GF-D8 (cell line): ENCODE results near the gene THBS4.

Experiments used
- DNase-seq: peaks from one replicate; lab custom pipeline; 2025; lab: John Stamatoyannopoulos, UW

The THBS4 gene

DNA sequence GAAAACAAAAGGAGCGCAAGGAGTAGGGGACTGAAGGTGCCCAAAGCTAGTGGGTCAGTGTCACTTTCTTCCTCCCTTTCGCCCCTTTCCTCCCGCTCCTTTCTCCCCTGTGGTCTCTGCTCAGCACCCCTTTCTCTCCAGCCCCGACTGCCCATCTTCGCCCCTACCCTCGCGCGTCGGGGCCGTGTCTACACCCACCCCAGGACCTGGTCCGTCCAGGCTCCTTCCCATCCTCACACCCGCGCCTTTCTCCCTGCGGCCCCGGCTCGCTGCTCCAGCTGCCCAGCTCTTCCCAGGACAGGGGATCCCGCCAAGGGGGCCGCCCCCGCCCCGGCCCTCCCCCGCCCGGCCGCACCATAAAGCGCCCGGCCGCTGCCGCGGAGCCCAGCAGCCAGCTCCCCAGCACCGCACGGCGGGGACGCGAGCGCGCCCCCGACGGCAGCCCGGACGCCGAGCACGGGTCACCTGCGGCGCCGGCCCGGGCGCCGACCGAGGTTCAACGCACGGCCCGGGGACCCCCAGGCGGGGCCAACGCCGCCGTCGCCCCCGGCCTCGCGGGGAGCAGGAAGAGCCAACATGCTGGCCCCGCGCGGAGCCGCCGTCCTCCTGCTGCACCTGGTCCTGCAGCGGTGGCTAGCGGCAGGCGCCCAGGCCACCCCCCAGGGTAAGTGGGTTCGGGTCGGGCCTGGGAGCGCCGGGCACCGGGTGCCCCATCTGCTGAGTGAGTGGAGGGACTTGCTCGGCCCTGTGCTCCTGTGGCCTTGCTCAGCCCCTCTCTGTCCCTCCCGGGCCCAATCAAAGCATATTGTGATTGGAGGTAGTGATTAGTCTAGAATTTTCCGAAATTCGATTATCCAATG lies at the start of gene THBS4:
Gene THBS4 (plus strand): TSS at position 387 of the 860 bp plus-strand sequence. CDS start 190 bp downstream, at position 577.
- no peak for DNase-seq

- DNase-seq, result no peak
Measured at GRCh38 chr5:79986260-79986659, 48.9 kb upstream of the THBS4 start.

- no peak for DNase-seq
Measured at GRCh38 chr5:79990205-79990597, 44.9 kb upstream of the THBS4 start.

GRCh38 chr5:79990598-79991507 lies 44.3 kb upstream of the THBS4 start, which contains the start of gene MTX3:
Gene MTX3 (minus strand): TSS chr5:79991262. CDS start chr5:79991238, 24 bp downstream.
- DNase-seq, result peak; percentile 4

DNA sequence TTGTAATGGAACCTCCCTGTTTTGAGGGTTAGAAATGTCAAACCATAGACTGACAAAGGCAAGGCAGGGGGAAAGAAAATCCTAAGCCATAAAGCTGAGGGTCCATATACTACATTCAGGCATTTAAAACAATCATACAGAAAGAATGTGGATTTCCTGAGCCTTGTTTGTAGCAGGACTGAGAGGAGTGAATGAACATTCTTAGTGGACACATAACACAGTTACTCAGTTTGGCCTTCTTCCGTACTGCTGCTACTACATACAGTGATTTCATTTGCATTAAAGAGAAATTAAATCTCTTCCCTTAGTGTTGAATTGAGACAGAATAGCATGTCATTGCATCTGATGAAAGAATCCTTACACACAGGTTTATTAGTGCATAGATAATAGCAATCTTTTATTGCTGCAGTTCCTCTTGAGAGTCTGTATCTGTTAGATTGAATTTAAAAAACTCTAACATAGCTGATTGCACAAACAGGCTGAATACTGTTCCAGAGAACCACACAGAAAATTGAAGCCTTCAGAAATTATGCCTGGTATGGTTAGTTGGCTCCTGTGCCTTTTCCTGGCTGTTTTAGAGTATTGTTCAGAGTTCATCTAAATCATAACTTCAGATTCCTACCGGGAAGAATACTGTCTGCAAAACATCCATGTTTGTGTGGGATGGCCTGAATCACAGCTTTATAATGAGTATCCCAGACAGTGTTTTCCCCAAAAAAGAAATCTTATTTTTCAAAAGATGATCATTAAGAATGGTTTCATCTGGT lies 42.1 kb upstream of the THBS4 start:
- no peak for DNase-seq

DNA sequence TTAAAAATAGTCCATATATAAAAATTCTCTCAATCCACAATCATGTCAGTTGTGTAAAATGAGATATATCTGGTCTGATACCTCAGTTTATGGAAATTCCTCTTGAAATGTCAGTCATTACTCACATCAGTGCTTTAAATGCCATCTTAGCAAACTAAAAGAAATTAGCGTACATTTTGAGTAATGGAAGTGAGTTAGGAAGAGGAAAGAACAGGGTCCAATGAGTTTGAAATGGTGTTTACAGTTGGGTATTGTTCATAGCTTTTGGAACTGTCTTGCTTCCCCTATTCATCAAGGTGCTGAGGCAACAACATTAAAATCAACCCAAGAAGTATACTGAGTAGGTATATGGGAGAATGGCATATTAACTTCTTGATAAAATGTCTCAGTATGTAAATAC lies 35.4 kb upstream of the THBS4 start:
- DNase-seq, result no peak

DNA sequence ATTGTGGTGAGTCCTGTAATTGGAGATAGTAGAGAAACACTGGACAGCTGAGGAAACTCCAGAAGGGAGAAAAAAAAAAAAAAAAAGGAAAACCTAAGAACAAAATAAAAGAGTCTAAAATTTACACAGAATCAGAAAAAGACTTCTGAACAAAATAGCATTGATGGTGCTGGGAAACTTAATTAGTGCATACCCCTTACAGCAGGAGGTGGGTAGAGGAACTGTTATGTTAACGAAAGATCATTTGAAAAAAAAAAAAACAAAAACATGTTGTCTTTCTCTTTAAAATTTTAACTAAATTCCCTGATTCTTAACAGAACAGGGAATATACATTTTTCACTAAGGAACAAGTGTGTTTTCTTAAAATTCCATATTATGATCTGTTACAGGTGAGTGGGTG lies 32.5 kb upstream of the THBS4 start:
- no peak for DNase-seq

DNA sequence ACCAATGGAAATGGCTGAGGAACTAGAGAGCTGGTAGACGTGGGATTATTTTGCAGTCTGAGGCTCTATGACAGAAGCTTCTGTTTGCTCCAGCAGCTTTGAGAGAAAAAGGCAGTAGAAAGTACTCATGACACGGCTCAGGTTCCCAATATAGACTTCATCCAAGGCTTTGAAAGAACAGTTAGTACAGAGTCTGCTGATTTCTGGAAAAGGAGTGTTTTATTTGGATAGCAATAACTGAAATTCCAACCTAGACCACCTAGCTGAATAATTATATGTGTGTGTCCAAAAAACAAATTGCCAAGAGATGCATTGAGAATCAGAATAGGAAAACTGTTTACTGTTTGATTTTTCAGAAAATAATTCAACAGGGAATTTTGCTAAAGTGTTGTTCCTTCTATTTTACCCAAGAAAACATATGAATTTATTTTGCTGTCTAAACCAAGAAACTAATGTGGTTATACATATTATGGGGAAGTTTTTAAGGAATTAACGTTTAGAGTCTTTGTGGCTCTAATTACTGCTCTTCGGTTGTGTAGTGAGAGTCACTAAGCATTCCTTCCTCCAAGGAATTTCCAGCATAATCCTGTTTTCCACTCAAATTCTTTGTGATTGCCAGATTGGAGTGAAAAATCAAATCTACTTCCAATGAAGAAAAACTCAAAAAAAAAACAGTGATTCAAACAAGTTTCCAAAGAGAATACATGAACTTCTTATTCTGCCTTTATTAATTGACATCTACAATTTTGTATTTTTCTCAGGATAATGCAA lies 26.0 kb upstream of the THBS4 start:
- DNase-seq, result no peak

DNA sequence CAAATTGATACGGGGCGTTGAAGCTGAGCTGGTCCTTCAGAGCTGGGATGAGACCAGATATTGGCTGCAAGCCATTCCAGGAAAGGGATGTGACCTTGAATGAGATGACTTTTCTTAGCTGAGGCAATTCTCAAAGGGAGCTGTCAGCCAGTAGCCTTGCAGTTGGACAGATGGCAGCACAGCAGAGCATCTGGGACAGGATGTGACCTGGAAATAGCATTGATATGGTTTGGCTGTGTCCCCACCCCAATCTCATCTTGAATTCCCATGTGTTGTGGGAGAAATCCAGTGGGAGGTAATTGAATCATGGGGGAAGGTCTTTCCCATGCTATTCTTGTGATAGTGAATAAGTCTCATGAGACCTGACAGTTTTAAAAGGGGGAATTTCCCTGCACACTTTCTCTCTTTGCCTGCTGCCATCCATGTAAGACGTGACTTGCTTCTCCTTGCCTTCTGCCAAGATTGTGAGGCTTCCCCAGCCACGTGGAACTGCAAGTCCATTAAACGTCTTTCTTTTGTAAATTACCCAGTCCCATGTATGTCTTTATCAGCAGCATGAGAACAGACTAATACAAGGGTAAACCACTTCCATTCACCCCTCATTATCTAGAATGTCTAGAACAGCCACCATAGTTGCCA lies 24.3 kb upstream of the THBS4 start:
- no peak for DNase-seq

GRCh38 chr5:80025069-80025468 lies 10.1 kb upstream of the THBS4 start:
- DNase-seq, result no peak

DNA sequence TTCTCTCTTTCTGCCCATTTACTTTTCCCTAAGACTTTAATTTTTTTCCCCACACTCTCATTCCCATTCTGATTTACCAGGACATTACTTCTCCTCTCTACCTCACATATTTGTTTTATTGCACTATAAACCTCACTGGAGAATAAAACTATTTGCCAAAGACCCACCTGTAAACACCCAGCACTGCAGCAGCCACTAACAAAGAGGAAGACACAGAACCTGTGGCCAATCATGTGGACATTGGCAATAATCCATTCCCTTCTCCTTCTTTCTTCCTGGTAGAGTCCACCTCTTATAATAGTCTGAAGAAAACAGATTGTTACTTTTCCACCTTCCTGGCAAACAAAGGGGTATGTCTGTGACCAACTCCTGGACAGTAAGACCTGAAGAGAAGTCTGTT lies 8.3 kb upstream of the THBS4 start:
- no peak for DNase-seq

- DNase-seq, result no peak
Measured at GRCh38 chr5:80031109-80031508, 4.0 kb upstream of the THBS4 start.

- DNase-seq, result no peak
Measured at GRCh38 chr5:80033513-80033912, 1.6 kb upstream of the THBS4 start.

GRCh38 chr5:80034559-80034958 lies 589 bp upstream of the THBS4 start:
- DNase-seq, result no peak

DNA sequence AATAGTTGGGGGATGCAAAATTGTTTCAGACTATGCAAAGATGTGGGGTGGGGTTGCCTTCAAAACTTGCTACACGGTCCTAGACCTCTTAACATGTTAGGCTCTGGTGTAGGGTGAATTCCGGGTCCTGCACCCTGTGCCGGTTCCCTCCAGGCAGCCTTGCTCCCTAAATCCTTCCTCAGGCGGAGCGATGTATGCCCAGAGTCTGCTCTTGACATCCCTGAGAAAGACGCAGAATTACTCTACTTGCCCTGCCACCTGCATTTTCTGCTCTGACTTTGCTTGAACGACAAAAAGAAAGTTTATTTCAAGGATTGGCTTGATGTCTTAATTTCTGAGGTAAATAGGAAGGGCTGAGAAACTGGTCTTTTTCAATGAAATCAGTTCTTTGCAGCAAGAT lies 691 bp downstream of the THBS4 start:
- DNase-seq, result no peak

GRCh38 chr5:80036615-80037014 lies 1.5 kb downstream of the THBS4 start:
- DNase-seq, result no peak

GRCh38 chr5:80037366-80037765 lies 2.2 kb downstream of the THBS4 start:
- no peak for DNase-seq

DNA sequence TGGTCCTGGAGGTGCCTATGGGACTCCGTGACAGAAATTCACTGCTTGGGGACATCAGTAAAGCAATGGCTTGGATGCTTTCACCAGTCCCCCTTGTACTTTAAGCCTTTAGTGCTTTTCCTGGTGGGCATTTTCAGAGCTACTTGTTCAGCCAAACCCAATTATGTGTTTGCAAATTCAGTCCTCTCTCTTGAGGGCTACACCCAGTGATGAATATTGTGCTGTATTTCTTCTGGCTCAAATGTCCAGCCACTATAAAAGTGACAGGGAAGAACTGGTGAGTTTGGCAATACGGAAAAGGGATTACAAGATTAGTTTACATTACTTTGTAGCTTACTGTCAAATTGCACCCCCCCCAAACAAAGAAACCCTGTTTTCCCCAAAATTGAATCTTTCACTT lies 4.5 kb downstream of the THBS4 start:
- DNase-seq, result no peak

- no peak for DNase-seq
Measured at GRCh38 chr5:80041527-80041926, 6.4 kb downstream of the THBS4 start.

GRCh38 chr5:80042330-80042729 lies 7.2 kb downstream of the THBS4 start:
- DNase-seq, result no peak

- no peak for DNase-seq
Measured at GRCh38 chr5:80043187-80043586, 8.0 kb downstream of the THBS4 start.
